22Rv1 (cell line): ENCODE measurements around the gene RNF223.

Experiments
- ZFX ChIP-seq: fragments of 450-650 bp; IDR thresholded peaks from 2 replicates; pipeline ENCODE4 v1.6.1; 2017; ENCODE audit warnings: antibody characterized with exemption, borderline replicate concordance
- TF ChIP-seq, protein P1 (sequence below): fragments of 450-650 bp; IDR thresholded peaks from 2 replicates; pipeline ENCODE4 v1.5.1; 2017; ENCODE audit warnings: mild to moderate bottlenecking

DNA sequence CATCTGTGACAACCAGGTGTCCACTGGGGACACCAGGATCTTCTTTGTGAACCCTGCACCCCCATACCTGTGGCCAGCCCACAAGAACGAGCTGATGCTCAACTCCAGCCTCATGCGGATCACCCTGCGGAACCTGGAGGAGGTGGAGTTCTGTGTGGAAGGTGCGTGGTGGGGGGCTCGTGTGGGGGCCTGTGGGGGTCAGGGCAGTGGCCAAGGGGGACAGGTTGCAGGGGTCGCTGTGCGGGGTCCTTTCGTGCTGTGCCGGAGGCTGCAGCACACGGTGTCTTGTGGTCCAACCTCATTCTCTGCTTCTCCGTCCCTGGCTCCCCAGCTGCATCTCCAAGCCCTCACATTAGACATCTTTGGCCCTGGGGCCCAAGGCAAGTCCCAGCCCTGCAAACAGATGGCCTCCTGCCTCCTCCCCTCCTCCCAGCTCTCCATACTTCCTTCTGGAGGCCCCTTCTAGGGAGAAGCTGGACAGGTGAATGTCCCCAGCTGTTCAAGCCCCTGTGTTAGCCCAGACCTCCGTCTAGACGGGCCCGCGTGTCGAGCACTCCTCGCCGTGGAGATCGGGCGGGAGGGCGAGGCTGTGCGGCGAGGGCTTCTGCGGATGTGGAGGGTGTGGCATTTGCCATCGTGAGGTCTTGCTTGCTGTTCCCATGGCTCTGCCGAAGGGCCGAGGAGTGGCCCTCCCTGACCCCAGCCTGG lies 51.6 kb downstream of the RNF223 start:
- TF ChIP-seq, protein P1, sequence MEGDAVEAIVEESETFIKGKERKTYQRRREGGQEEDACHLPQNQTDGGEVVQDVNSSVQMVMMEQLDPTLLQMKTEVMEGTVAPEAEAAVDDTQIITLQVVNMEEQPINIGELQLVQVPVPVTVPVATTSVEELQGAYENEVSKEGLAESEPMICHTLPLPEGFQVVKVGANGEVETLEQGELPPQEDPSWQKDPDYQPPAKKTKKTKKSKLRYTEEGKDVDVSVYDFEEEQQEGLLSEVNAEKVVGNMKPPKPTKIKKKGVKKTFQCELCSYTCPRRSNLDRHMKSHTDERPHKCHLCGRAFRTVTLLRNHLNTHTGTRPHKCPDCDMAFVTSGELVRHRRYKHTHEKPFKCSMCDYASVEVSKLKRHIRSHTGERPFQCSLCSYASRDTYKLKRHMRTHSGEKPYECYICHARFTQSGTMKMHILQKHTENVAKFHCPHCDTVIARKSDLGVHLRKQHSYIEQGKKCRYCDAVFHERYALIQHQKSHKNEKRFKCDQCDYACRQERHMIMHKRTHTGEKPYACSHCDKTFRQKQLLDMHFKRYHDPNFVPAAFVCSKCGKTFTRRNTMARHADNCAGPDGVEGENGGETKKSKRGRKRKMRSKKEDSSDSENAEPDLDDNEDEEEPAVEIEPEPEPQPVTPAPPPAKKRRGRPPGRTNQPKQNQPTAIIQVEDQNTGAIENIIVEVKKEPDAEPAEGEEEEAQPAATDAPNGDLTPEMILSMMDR, result no peak
- TF ChIP-seq ZFX, result no peak
